ENCODE data around the gene GSS. TPM values are rescaled to one million over a fixed set of nuclear protein-coding genes. Genes with fewer than 3 reads are reported as not detected.

The GSS gene
- total RNA-seq, 3 donors from 2014 or later, result 33.4 to 61.9 (median 53.7) TPM

- TF ChIP-seq POLR2AphosphoS5 (IDR thresholded peaks at IDR 0.05) (no peak), CTCF (IDR thresholded peaks at IDR 0.05) (no peak), POLR2A (IDR thresholded peaks at IDR 0.05) (no peak)
- Histone ChIP-seq H3K4me3 (no peak overlapping the region), H3K27ac (peak overlapping the region in 1 of 2 donors; percentile 43), H3K9me3 (no peaks in the 10 kb centered on the region), H3K36me3 (no peaks in the 10 kb centered on the region), H3K4me1 (no peaks in the 10 kb centered on the region), H3K27me3 (no peaks in the 10 kb centered on the region)
- DNase-seq (ENCODE audit: low spot score in 2 of 2), result no peak
- intact Hi-C loops (cut with DNase I; ENCODE audit: low total_unique reads), result no loop called here
Measured at GRCh38 chr20:34896086-34896621, 59.5 kb downstream of the GSS start.

DNA sequence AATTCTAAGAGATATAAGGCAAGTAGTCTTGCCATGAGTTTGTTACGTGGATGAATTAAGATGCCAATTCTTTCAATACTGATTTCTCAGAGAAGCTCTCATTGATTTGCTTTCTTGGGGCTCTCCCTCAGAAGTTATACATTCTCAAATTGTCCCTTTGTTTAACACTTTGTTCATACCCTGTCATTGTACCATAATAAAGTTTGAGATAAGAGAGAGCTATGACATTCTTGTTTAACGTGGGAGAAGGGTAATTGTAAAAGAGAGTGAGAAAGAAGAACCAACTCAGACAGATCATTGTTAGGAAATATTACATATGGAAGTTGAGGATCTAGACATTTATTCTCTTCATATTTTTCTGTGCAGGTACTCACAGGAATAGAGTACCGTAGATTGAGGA, 60.1 kb downstream of the GSS start:
- intact Hi-C loops (cut with DNase I; ENCODE audit: low total_unique reads), result no loop called here
- Histone ChIP-seq H3K27me3 (no peaks in the 10 kb centered on the region), H3K36me3 (no peaks in the 10 kb centered on the region), H3K4me1 (no peaks in the 10 kb centered on the region), H3K9me3 (no peaks in the 10 kb centered on the region), H3K4me3 (no peak overlapping the region), H3K27ac (no peak overlapping the region)
- no peak for TF ChIP-seq POLR2A (IDR thresholded peaks at IDR 0.05)
- no peak for DNase-seq (ENCODE audit: low spot score in 2 of 2)

DNA sequence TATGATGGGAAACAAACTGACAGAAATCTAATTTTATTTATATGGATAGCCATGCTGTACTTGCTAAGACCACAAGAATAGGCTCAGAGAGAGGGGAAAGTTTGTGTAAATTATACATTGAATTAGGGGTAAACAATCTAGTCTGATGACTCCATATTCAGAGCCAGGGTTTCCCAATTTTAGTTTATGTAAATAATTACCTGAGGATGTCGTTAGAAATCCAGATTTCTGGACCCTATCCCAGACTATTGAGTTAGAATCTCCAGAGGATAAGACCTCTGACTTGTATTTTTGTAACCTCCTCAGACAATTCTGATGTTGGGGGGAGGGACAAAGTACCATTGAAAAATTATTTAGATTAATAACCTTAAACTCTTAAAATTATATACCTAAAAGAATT, 60.9 kb downstream of the GSS start:
- DNase-seq (ENCODE audit: low spot score in 2 of 2), result no peak
- H3K4me3 ChIP-seq, result no peak overlapping the region
- H3K27me3 ChIP-seq, result no peaks in the 10 kb centered on the region
- no peaks in the 10 kb centered on the region for H3K36me3 ChIP-seq
- H3K4me1 ChIP-seq, result no peaks in the 10 kb centered on the region
- intact Hi-C loops (cut with DNase I; ENCODE audit: low total_unique reads), result no loop called here
- no peak overlapping the region for H3K27ac ChIP-seq
- H3K9me3 ChIP-seq, result no peaks in the 10 kb centered on the region
- no peak for TF ChIP-seq CTCF (IDR thresholded peaks at IDR 0.05)
- no peak for TF ChIP-seq POLR2A (IDR thresholded peaks at IDR 0.05)
- no peak for TF ChIP-seq POLR2AphosphoS5 (IDR thresholded peaks at IDR 0.05)

GRCh38 chr20:34892671-34893070, 62.9 kb downstream of the GSS start:
- no peak for DNase-seq (ENCODE audit: low spot score in 2 of 2)
- no peaks in the 10 kb centered on the region for H3K36me3 ChIP-seq
- H3K27me3 ChIP-seq, result no peaks in the 10 kb centered on the region
- TF ChIP-seq CTCF (IDR thresholded peaks at IDR 0.05) (no peak), POLR2A (IDR thresholded peaks at IDR 0.05) (no peak), POLR2AphosphoS5 (IDR thresholded peaks at IDR 0.05) (no peak)
- H3K27ac ChIP-seq, result no peak overlapping the region
- intact Hi-C loops (cut with DNase I; ENCODE audit: low total_unique reads), result no loop called here
- H3K4me3 ChIP-seq, result no peak overlapping the region
- H3K9me3 ChIP-seq, result no peaks in the 10 kb centered on the region
- H3K4me1 ChIP-seq, result no peaks in the 10 kb centered on the region

- no peak overlapping the region for H3K27ac ChIP-seq
- no peaks in the 10 kb centered on the region for H3K9me3 ChIP-seq
- H3K4me3 ChIP-seq, result no peak overlapping the region
- TF ChIP-seq POLR2AphosphoS5 (IDR thresholded peaks at IDR 0.05) (no peak), POLR2A (IDR thresholded peaks at IDR 0.05) (no peak), CTCF (IDR thresholded peaks at IDR 0.05) (no peak)
- no peaks in the 10 kb centered on the region for H3K36me3 ChIP-seq
- H3K4me1 ChIP-seq, result no peaks in the 10 kb centered on the region
- no peak for DNase-seq (ENCODE audit: low spot score in 2 of 2)
- intact Hi-C loops (cut with DNase I; ENCODE audit: low total_unique reads), result no loop called here
- no peaks in the 10 kb centered on the region for H3K27me3 ChIP-seq
Measured at GRCh38 chr20:34891166-34892062, 64.2 kb downstream of the GSS start.
